A673 (cell line): ENCODE measurements around the gene BAIAP2. TPM values are rescaled to one million over a fixed set of nuclear protein-coding genes. Genes with fewer than 3 reads are reported as not detected.

Source experiments
- BruUV-seq: library from RNA; stranded (reverse); fragments of 400-500 nt; replicated peaks from 2 replicates; lab custom pipeline; 2021; lab: Mats Ljungman, UMichigan
- CTCF ChIA-PET: fragments of 300-600 bp; sonication (Branson Sonifier 250); formaldehyde crosslinking; loops from one replicate; lab custom pipeline; 2022; ENCODE audit warnings: antibody characterized with exemption; lab: Charles Lee
- POLR2A ChIA-PET: fragments of 300-600 bp; sonication (Branson Sonifier 250); formaldehyde crosslinking; loops from one replicate; lab custom pipeline; 2022; ENCODE audit warnings: antibody characterized with exemption; ENCODE audit not compliant: low non-redundant PET; lab: Charles Lee
- DNase-seq: peaks from one replicate; pipeline ENCODE4 v3.0.0-alpha.2; 2015; ENCODE audit warnings: low spot score
- H3K27ac ChIP-seq: fragments of 200-600 bp; sonication (generic); 2 replicates; pipeline ENCODE4 v1.5.1; 2016; ENCODE audit warnings: mixed run types, low read depth, mild to moderate bottlenecking, mixed read lengths, antibody characterized with exemption, low read length; ENCODE audit not compliant: poor library complexity, severe bottlenecking
- H3K27me3 ChIP-seq: fragments of 200-600 bp; sonication (generic); replicated peaks from 2 replicates; pipeline ENCODE4 v1.6.1; 2017; ENCODE audit warnings: mixed run types, low read depth, mild to moderate bottlenecking, mixed read lengths, antibody characterized with exemption, low read length; ENCODE audit not compliant: insufficient read depth, poor library complexity
- H3K36me3 ChIP-seq: fragments of 200-600 bp; sonication (generic); 2 replicates; pipeline ENCODE4 v1.6.1; 2016; ENCODE audit warnings: mixed run types, mild to moderate bottlenecking, mixed read lengths, antibody characterized with exemption, low read length; ENCODE audit not compliant: insufficient read depth, poor library complexity, severe bottlenecking
- H3K4me1 ChIP-seq: fragments of 200-600 bp; sonication (generic); 2 replicates; pipeline ENCODE4 v1.6.1; 2017; ENCODE audit warnings: mixed run types, mild to moderate bottlenecking, mixed read lengths, antibody characterized with exemption, low read length; ENCODE audit not compliant: insufficient read depth, poor library complexity, severe bottlenecking
- H3K4me3 ChIP-seq: fragments of 200-600 bp; sonication (generic); 2 replicates; pipeline ENCODE4 v1.5.1; 2016; ENCODE audit warnings: low read depth, mixed run types, mild to moderate bottlenecking, mixed read lengths, low read length; ENCODE audit not compliant: poor library complexity, severe bottlenecking
- H3K9me3 ChIP-seq: fragments of 200-600 bp; sonication (generic); 2 replicates; pipeline ENCODE4 v1.6.1; 2016; ENCODE audit warnings: mixed run types, low read depth, mild to moderate bottlenecking, mixed read lengths, antibody characterized with exemption, low read length; ENCODE audit not compliant: poor library complexity, severe bottlenecking
- EZH2 ChIP-seq: fragments of 200-600 bp; sonication (generic); IDR thresholded peaks from 2 replicates; pipeline ENCODE4 v1.6.1; 2017; ENCODE audit warnings: borderline replicate concordance, low read depth, mild to moderate bottlenecking, mixed read lengths, antibody characterized with exemption, low read length; ENCODE audit not compliant: poor library complexity, severe bottlenecking
- intact Hi-C: fragments of 100-400 bp; cut with micrococcal nuclease; formaldehyde crosslinking; loops from one replicate; pipeline ENCODE4 v1.10.0; 2022; ENCODE audit not compliant: unreplicated experiment
- total RNA-seq: library from RNA; stranded (reverse); gene quantifications from 2 replicates; pipeline ENCODE4 v1.2.3, GENCODE V29; 2021
- TF ChIP-seq, protein P1 (sequence below): fragments of 300-800, 200-600 bp; sonication (generic); conservative IDR thresholded peaks from 2 replicates; pipeline ENCODE4 v1.5.1; 2017; ENCODE audit warnings: low read depth, mild to moderate bottlenecking, antibody characterized with exemption, low read length, moderate library complexity, mixed read lengths

BAIAP2 gene
- total RNA-seq, 1 experiment from 2014 or later: 51.6 TPM

DNA sequence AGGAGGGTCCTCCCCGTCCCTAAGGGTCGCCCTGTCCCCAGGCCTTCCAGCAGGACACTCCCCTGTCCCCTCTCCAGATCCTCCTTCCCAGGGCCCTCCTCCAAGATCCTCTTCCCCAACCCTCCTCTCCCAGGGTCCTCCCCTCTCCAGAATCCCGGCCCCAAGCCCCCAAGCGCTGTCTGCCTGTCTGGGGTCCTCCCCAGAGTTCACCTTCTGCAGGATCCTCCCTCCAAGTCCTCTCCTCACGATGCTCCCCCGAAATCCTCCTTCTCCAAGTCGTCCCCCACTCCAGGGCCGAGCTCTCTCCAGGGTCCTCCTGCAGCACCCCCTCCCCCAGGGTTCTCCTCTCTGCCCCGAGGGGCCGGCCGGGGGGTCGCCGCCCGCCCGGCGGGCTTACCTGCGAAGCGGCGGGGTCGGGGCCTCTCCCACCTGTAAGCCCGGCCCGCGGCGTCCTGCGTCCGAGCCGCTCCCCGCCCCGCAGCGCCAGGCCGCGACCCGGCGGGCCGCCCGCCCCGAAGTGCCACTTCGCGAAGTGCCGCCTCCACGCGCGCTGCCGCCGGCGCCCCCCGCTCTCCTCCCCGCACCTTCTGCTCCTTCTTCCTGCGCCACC, 678 bp upstream of the BAIAP2 start:
- POLR2A ChIA-PET: interaction anchor here (0.6 kb wide), 1 partner anchor 361 kb away, joined by 3 read pairs; no protein-coding TSS in a partner anchor
- peaks cover 23% of the 10 kb centered on the region for H3K4me1 ChIP-seq
- intact Hi-C loops: no loop called here
- H3K27ac ChIP-seq: peak overlapping the region; percentile 70
- peak overlapping the region; percentile 91 for H3K4me3 ChIP-seq
- H3K9me3 ChIP-seq: no peaks in the 10 kb centered on the region
- TF ChIP-seq, protein P1, sequence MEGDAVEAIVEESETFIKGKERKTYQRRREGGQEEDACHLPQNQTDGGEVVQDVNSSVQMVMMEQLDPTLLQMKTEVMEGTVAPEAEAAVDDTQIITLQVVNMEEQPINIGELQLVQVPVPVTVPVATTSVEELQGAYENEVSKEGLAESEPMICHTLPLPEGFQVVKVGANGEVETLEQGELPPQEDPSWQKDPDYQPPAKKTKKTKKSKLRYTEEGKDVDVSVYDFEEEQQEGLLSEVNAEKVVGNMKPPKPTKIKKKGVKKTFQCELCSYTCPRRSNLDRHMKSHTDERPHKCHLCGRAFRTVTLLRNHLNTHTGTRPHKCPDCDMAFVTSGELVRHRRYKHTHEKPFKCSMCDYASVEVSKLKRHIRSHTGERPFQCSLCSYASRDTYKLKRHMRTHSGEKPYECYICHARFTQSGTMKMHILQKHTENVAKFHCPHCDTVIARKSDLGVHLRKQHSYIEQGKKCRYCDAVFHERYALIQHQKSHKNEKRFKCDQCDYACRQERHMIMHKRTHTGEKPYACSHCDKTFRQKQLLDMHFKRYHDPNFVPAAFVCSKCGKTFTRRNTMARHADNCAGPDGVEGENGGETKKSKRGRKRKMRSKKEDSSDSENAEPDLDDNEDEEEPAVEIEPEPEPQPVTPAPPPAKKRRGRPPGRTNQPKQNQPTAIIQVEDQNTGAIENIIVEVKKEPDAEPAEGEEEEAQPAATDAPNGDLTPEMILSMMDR: no peak
- TF ChIP-seq EZH2: no peak
- CTCF ChIA-PET: no interaction called here
- BruUV-seq: no TSS peak
- no peaks in the 10 kb centered on the region for H3K27me3 ChIP-seq
- DNase-seq: peak; percentile 33
- H3K36me3 ChIP-seq: no peaks in the 10 kb centered on the region

- peak overlapping the region; percentile 61 for H3K27ac ChIP-seq
- BruUV-seq: no TSS peak
These were observed 708 bp downstream of the BAIAP2 start for GRCh38 chr17:81035521-81036196.

GRCh38 chr17:81036197-81036941, 1.4 kb downstream of the BAIAP2 start:
- H3K4me1 ChIP-seq: peaks cover 42% of the 10 kb centered on the region
- BruUV-seq: no TSS peak
- CTCF ChIA-PET: no interaction called here

More at GRCh38 chr17:81035521-81036196, 708 bp downstream of the BAIAP2 start:
- peaks cover 37% of the 10 kb centered on the region for H3K4me1 ChIP-seq
- H3K27me3 ChIP-seq: no peaks in the 10 kb centered on the region
- CTCF ChIA-PET: no interaction called here
- POLR2A ChIA-PET: no interaction called here
- peak overlapping the region; percentile 66 for H3K4me3 ChIP-seq
- H3K9me3 ChIP-seq: no peaks in the 10 kb centered on the region
- no peak for TF ChIP-seq EZH2
- TF ChIP-seq, protein P1: no peak
- H3K36me3 ChIP-seq: no peaks in the 10 kb centered on the region
- intact Hi-C loops: loop anchor here (5.0 kb wide), 1 partner anchor 62 kb away; no protein-coding TSS in a partner anchor
- peak; percentile 20 for DNase-seq

More at GRCh38 chr17:81036197-81036941, 1.4 kb downstream of the BAIAP2 start:
- intact Hi-C loops: loop anchor here (5.0 kb wide), 1 partner anchor 61 kb away; no protein-coding TSS in a partner anchor
- H3K27me3 ChIP-seq: no peaks in the 10 kb centered on the region
- H3K4me3 ChIP-seq: peak overlapping the region; percentile 66
- no peak for TF ChIP-seq EZH2
- TF ChIP-seq, protein P1: no peak
- no peak overlapping the region for H3K27ac ChIP-seq
- no peak for DNase-seq
- H3K36me3 ChIP-seq: no peaks in the 10 kb centered on the region
- POLR2A ChIA-PET: no interaction called here
- no peaks in the 10 kb centered on the region for H3K9me3 ChIP-seq
